ENCODE results near the gene C20orf204. TPM values are rescaled to one million over a fixed set of nuclear protein-coding genes. Genes with fewer than 3 reads are reported as not detected.

The C20orf204 gene
- total and polyA plus RNA-seq, 4 donors: 0.07 to 0.59 (median 0.12) TPM

DNA sequence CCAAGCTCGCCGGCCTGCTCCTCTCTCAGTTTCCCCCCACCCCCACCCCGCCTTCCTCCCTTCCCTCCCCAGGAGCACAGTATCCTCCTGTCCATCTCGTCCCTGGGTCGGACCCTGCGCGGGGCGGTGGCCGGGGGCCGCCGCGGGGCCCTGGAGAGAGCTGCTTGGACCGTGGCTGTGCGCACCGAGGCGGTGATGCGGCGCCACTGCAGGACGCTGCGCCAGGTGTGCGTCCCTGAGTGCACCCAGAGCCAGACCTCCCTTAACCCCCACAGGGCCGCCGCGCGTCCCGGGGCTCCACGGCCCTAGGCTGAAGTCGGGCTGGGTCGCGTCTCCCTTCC, 2.2 kb downstream of the C20orf204 start:
- TF ChIP-seq HNF4A (conservative IDR thresholded peaks at IDR 0.05): no peak
- TF ChIP-seq, protein P1, sequence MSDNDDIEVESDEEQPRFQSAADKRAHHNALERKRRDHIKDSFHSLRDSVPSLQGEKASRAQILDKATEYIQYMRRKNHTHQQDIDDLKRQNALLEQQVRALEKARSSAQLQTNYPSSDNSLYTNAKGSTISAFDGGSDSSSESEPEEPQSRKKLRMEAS (IDR thresholded peaks at IDR 0.05): no peak
- TF ChIP-seq SP1 (IDR thresholded peaks at IDR 0.05): no peak
- TF ChIP-seq RAD21 (IDR thresholded peaks at IDR 0.05): no peak
- no peak for TF ChIP-seq FOXA2 (IDR thresholded peaks at IDR 0.05)
- TF ChIP-seq EGR1 (IDR thresholded peaks at IDR 0.05; ENCODE audit: low read depth in 2 of 2): no peak
- no peak for TF ChIP-seq NR2F2 (IDR thresholded peaks at IDR 0.05)
- TF ChIP-seq, protein P2, sequence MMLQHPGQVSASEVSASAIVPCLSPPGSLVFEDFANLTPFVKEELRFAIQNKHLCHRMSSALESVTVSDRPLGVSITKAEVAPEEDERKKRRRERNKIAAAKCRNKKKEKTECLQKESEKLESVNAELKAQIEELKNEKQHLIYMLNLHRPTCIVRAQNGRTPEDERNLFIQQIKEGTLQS (IDR thresholded peaks at IDR 0.05): no peak
- no peak for TF ChIP-seq YY1 (IDR thresholded peaks at IDR 0.05)
- Histone ChIP-seq H3K36me3 (ENCODE audit: control insufficient read depth in 4 of 4, insufficient read depth in 3 of 4, low read depth in 1 of 4, low read length in 3 of 4) (peaks cover 0 to 11% (median 5%) of the 10 kb centered on the region in 4 donors), H3K9ac (ENCODE audit: low read depth in 1 of 2, low read length in 2 of 2) (no peak overlapping the region), H3K27me3 (ENCODE audit: control insufficient read depth in 4 of 4, insufficient read depth in 4 of 4, low read length in 3 of 4) (peaks cover 0 to 3% (median 2%) of the 10 kb centered on the region in 4 donors), H3K4me3 (ENCODE audit: low read depth in 1 of 3, low read length in 3 of 3) (peak overlapping the region in 2 of 3 donors; percentile 58 to 61), H3K4me1 (ENCODE audit: control insufficient read depth in 4 of 4, insufficient read depth in 4 of 4, low read length in 3 of 4) (peaks cover 7 to 26% (median 11%) of the 10 kb centered on the region in 4 donors), H3K27ac (ENCODE audit: low read depth in 1 of 2, low read length in 2 of 2) (peak overlapping the region in 1 of 2 donors; percentile 66), H3K9me3 (ENCODE audit: control insufficient read depth in 4 of 4, low read length in 3 of 4) (no peaks in the 10 kb centered on the region)
- WGBS: 2% methylated on average over 30 of the region's 30 CpGs
- no peak for DNase-seq (ENCODE audit: low spot score)

DNA sequence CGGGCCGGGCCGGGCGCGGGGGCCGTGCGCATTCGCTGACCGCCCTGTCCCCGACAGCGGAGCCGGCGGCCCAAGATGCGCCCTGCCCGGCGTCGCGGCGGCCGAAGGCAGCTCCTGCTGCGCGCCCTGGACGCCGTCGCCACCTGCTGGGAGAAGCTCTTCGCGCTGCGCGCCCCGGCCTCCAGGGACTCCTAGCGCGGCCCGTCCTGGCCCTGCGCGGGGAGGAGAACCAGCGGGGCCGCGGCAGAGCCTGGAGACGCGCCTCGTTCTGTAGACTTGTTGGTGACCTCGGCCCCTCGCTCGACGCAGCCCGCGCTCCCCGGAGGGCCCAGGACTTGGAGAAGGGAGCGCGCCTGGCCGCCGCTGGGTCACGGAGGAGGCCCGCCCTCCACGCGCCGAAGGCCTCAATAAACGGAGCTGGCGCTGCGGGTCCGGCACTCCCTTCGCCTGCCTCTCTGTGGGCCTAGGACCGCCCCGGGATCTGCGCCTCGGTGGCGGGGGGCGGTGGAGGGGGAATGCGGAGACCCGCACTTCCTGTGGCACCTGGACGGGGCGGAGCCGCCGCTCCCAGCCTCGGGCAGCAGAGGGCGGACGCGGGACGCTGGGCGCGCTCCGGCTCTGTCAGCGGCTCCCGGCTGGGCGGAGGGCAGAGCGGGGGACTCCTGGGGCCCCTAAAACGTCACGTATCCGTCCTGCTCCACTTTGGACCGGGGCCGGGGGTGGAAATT, 2.7 kb downstream of the C20orf204 start:
- Histone ChIP-seq H3K4me3 (ENCODE audit: low read depth in 1 of 3, low read length in 3 of 3) (peak overlapping the region in 2 of 3 donors; percentile 58 to 61), H3K36me3 (ENCODE audit: control insufficient read depth in 4 of 4, insufficient read depth in 3 of 4, low read depth in 1 of 4, low read length in 3 of 4) (peaks cover 0 to 11% (median 5%) of the 10 kb centered on the region in 4 donors), H3K27ac (ENCODE audit: low read depth in 1 of 2, low read length in 2 of 2) (peak overlapping the region; percentile 36 to 66), H3K4me1 (ENCODE audit: control insufficient read depth in 4 of 4, insufficient read depth in 4 of 4, low read length in 3 of 4) (peaks cover 7 to 26% (median 11%) of the 10 kb centered on the region in 4 donors), H3K9ac (ENCODE audit: low read depth in 1 of 2, low read length in 2 of 2) (no peak overlapping the region), H3K9me3 (ENCODE audit: control insufficient read depth in 4 of 4, low read length in 3 of 4) (no peaks in the 10 kb centered on the region), H3K27me3 (ENCODE audit: control insufficient read depth in 4 of 4, insufficient read depth in 4 of 4, low read length in 3 of 4) (peaks cover 0 to 3% (median 2%) of the 10 kb centered on the region in 4 donors)
- under 1% methylated on average over 91 of the region's 91 CpGs for WGBS
- TF ChIP-seq GABPA (IDR thresholded peaks at IDR 0.05 in 1 of 2, conservative IDR thresholded peaks at IDR 0.05 in 1 of 2): no peak
- TF ChIP-seq, protein P1 (IDR thresholded peaks at IDR 0.05): no peak
- no peak for TF ChIP-seq HNF4G (IDR thresholded peaks at IDR 0.05)
- TF ChIP-seq NR2F2 (IDR thresholded peaks at IDR 0.05): no peak
- TF ChIP-seq RAD21 (IDR thresholded peaks at IDR 0.05): peak; percentile 61 to 66
- TF ChIP-seq, protein P2 (IDR thresholded peaks at IDR 0.05): no peak
- TF ChIP-seq, protein P3, sequence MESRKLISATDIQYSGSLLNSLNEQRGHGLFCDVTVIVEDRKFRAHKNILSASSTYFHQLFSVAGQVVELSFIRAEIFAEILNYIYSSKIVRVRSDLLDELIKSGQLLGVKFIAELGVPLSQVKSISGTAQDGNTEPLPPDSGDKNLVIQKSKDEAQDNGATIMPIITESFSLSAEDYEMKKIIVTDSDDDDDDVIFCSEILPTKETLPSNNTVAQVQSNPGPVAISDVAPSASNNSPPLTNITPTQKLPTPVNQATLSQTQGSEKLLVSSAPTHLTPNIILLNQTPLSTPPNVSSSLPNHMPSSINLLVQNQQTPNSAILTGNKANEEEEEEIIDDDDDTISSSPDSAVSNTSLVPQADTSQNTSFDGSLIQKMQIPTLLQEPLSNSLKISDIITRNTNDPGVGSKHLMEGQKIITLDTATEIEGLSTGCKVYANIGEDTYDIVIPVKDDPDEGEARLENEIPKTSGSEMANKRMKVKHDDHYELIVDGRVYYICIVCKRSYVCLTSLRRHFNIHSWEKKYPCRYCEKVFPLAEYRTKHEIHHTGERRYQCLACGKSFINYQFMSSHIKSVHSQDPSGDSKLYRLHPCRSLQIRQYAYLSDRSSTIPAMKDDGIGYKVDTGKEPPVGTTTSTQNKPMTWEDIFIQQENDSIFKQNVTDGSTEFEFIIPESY (IDR thresholded peaks at IDR 0.05): no peak
- TF ChIP-seq, protein P4, sequence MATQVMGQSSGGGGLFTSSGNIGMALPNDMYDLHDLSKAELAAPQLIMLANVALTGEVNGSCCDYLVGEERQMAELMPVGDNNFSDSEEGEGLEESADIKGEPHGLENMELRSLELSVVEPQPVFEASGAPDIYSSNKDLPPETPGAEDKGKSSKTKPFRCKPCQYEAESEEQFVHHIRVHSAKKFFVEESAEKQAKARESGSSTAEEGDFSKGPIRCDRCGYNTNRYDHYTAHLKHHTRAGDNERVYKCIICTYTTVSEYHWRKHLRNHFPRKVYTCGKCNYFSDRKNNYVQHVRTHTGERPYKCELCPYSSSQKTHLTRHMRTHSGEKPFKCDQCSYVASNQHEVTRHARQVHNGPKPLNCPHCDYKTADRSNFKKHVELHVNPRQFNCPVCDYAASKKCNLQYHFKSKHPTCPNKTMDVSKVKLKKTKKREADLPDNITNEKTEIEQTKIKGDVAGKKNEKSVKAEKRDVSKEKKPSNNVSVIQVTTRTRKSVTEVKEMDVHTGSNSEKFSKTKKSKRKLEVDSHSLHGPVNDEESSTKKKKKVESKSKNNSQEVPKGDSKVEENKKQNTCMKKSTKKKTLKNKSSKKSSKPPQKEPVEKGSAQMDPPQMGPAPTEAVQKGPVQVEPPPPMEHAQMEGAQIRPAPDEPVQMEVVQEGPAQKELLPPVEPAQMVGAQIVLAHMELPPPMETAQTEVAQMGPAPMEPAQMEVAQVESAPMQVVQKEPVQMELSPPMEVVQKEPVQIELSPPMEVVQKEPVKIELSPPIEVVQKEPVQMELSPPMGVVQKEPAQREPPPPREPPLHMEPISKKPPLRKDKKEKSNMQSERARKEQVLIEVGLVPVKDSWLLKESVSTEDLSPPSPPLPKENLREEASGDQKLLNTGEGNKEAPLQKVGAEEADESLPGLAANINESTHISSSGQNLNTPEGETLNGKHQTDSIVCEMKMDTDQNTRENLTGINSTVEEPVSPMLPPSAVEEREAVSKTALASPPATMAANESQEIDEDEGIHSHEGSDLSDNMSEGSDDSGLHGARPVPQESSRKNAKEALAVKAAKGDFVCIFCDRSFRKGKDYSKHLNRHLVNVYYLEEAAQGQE (IDR thresholded peaks at IDR 0.05): no peak
- TF ChIP-seq, protein P5, sequence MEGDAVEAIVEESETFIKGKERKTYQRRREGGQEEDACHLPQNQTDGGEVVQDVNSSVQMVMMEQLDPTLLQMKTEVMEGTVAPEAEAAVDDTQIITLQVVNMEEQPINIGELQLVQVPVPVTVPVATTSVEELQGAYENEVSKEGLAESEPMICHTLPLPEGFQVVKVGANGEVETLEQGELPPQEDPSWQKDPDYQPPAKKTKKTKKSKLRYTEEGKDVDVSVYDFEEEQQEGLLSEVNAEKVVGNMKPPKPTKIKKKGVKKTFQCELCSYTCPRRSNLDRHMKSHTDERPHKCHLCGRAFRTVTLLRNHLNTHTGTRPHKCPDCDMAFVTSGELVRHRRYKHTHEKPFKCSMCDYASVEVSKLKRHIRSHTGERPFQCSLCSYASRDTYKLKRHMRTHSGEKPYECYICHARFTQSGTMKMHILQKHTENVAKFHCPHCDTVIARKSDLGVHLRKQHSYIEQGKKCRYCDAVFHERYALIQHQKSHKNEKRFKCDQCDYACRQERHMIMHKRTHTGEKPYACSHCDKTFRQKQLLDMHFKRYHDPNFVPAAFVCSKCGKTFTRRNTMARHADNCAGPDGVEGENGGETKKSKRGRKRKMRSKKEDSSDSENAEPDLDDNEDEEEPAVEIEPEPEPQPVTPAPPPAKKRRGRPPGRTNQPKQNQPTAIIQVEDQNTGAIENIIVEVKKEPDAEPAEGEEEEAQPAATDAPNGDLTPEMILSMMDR (IDR thresholded peaks at IDR 0.05; ENCODE audit: low read depth, low read length, missing input control): peak; percentile 67
- TF ChIP-seq FOXA1 (IDR thresholded peaks at IDR 0.05): no peak
- TF ChIP-seq FOXA2 (IDR thresholded peaks at IDR 0.05): no peak
- no peak for TF ChIP-seq JUND (IDR thresholded peaks at IDR 0.05)
- TF ChIP-seq SP1 (IDR thresholded peaks at IDR 0.05): no peak
- peak; percentile 72 for DNase-seq (ENCODE audit: low spot score)
